ENCODE results near the gene AUTS2. TPM values are rescaled to one million over a fixed set of nuclear protein-coding genes. Genes with fewer than 3 reads are reported as not detected.

AUTS2 gene
- polyA plus RNA-seq, 1 donor (not counting 4 experiments of a cell fraction or from before 2014, with no cell fraction given) = 4.7 TPM

DNA sequence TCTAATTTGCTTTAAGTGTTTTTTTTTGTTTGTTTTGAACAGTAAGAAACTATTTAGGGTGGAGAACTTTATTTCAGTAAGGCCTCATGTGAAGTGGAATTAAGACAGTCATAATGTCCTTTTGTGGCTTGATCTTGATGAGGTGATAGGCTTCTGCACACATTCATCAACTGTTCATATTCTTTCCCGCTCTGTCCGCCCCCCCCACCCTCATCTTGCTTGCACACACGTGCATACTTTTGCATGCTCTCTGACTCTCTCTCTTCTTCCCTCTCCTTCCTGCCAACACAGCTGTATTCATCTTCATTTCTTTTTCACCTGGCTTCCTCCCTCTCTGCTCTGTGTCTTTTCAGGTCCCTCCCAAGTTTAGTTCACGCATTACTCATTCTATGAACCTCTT is 429.6 kb downstream of the AUTS2 start:
- FAIRE-seq (no peak), DNase-seq (ENCODE audit: low read depth, low spot score) (no peak)
- Histone ChIP-seq H3K36me3 (ENCODE audit: control insufficient read depth in 2 of 2, extremely low read depth in 1 of 2, insufficient read depth in 2 of 2, low read length in 2 of 2) (no peaks in the 10 kb centered on the region), H3K4me3 (ENCODE audit: control insufficient read depth in 2 of 3, extremely low read depth in 1 of 3, insufficient read depth in 2 of 3, low read depth in 1 of 3, low read length in 3 of 3) (no peak overlapping the region), H3K79me2 (ENCODE audit: control insufficient read depth, insufficient read depth, low read length) (no peaks in the 10 kb centered on the region), H4K20me1 (ENCODE audit: control insufficient read depth, extremely low read depth, insufficient read depth, low read length) (no peaks in the 10 kb centered on the region), H3K4me2 (ENCODE audit: control insufficient read depth, extremely low read depth, insufficient read depth, low read depth, low read length) (no peak overlapping the region), H2AFZ (ENCODE audit: control insufficient read depth, low read length) (no peak overlapping the region), H3K27me3 (ENCODE audit: control insufficient read depth, extremely low read depth, insufficient read depth, low read length) (no peaks in the 10 kb centered on the region), H3K9ac (ENCODE audit: control insufficient read depth, extremely low read depth, insufficient read depth, low read length) (no peak overlapping the region), H3K9me1 (ENCODE audit: control insufficient read depth, extremely low read depth, insufficient read depth, low read length) (no peaks in the 10 kb centered on the region), H3K4me1 (ENCODE audit: control insufficient read depth, extremely low read depth, insufficient read depth, low read length) (no peaks in the 10 kb centered on the region), H3K27ac (ENCODE audit: control insufficient read depth, insufficient read depth, low read length) (no peak overlapping the region), H3K9me3 (ENCODE audit: control insufficient read depth, low read depth, low read length) (no peaks in the 10 kb centered on the region)
- dilution Hi-C loops (cut with MboI; ENCODE audit: extremely low pct_ligation_motif_present, low sequenced_read_pairs) = no loop called here
- TF ChIP-seq, protein P1, sequence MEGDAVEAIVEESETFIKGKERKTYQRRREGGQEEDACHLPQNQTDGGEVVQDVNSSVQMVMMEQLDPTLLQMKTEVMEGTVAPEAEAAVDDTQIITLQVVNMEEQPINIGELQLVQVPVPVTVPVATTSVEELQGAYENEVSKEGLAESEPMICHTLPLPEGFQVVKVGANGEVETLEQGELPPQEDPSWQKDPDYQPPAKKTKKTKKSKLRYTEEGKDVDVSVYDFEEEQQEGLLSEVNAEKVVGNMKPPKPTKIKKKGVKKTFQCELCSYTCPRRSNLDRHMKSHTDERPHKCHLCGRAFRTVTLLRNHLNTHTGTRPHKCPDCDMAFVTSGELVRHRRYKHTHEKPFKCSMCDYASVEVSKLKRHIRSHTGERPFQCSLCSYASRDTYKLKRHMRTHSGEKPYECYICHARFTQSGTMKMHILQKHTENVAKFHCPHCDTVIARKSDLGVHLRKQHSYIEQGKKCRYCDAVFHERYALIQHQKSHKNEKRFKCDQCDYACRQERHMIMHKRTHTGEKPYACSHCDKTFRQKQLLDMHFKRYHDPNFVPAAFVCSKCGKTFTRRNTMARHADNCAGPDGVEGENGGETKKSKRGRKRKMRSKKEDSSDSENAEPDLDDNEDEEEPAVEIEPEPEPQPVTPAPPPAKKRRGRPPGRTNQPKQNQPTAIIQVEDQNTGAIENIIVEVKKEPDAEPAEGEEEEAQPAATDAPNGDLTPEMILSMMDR (optimal IDR thresholded peaks at IDR 0.05 in 1 of 3, IDR thresholded peaks at IDR 0.05 in 1 of 3, conservative IDR thresholded peaks at IDR 0.05 in 1 of 3; ENCODE audit: extremely low read depth in 1 of 3, insufficient read depth in 2 of 3, low read length in 3 of 3) = no peak
- TF ChIP-seq EZH2 (IDR thresholded peaks at IDR 0.05; ENCODE audit: low read length) = no peak

DNA sequence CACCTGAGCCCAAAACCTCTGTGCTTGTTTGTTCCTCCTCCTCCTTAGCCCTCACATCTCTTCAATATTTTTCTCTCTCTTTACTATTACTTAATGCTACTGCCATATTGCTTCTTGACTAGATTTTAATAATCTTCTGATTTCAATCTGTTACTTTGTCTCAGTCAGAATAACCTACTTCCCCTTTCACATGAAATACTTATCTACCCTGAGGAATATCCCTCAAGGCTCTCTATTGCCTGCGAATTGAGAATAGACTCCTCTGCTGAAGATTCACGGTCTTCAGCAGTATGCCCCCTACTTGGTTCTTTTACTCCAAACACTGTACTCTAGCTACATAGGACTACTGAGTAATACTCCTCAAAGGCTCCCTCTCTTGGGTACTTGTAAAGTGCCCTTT is 430.3 kb downstream of the AUTS2 start:
- H3K36me3 ChIP-seq (ENCODE audit: control insufficient read depth in 2 of 2, extremely low read depth in 1 of 2, insufficient read depth in 2 of 2, low read length in 2 of 2) = no peaks in the 10 kb centered on the region
- H3K27me3 ChIP-seq (ENCODE audit: control insufficient read depth, extremely low read depth, insufficient read depth, low read length) = no peaks in the 10 kb centered on the region
- H3K27ac ChIP-seq (ENCODE audit: control insufficient read depth, insufficient read depth, low read length) = no peak overlapping the region
- dilution Hi-C loops (cut with MboI; ENCODE audit: extremely low pct_ligation_motif_present, low sequenced_read_pairs) = no loop called here
- H3K9me1 ChIP-seq (ENCODE audit: control insufficient read depth, extremely low read depth, insufficient read depth, low read length) = no peaks in the 10 kb centered on the region
- no peak overlapping the region for H3K4me2 ChIP-seq (ENCODE audit: control insufficient read depth, extremely low read depth, insufficient read depth, low read depth, low read length)
- no peaks in the 10 kb centered on the region for H4K20me1 ChIP-seq (ENCODE audit: control insufficient read depth, extremely low read depth, insufficient read depth, low read length)
- H3K9me3 ChIP-seq (ENCODE audit: control insufficient read depth, low read depth, low read length) = no peaks in the 10 kb centered on the region
- H2AFZ ChIP-seq (ENCODE audit: control insufficient read depth, low read length) = no peak overlapping the region
- H3K79me2 ChIP-seq (ENCODE audit: control insufficient read depth, insufficient read depth, low read length) = no peaks in the 10 kb centered on the region
- H3K4me1 ChIP-seq (ENCODE audit: control insufficient read depth, extremely low read depth, insufficient read depth, low read length) = no peaks in the 10 kb centered on the region
- no peak overlapping the region for H3K4me3 ChIP-seq (ENCODE audit: control insufficient read depth in 2 of 3, extremely low read depth in 1 of 3, insufficient read depth in 2 of 3, low read depth in 1 of 3, low read length in 3 of 3)
- FAIRE-seq = no peak
- no peak for DNase-seq (ENCODE audit: low read depth, low spot score)
- H3K9ac ChIP-seq (ENCODE audit: control insufficient read depth, extremely low read depth, insufficient read depth, low read length) = no peak overlapping the region
- TF ChIP-seq, protein P1 (optimal IDR thresholded peaks at IDR 0.05 in 1 of 3, IDR thresholded peaks at IDR 0.05 in 1 of 3, conservative IDR thresholded peaks at IDR 0.05 in 1 of 3; ENCODE audit: extremely low read depth in 1 of 3, insufficient read depth in 2 of 3, low read length in 3 of 3) = no peak
- no peak for TF ChIP-seq EZH2 (IDR thresholded peaks at IDR 0.05; ENCODE audit: low read length)
